GDM1 (cell line): ENCODE measurements around the gene PHEX.
"Not testable (repeated sequence)": the region's sequence is repeated elsewhere in the genome, so short reads cannot be mapped to it uniquely, and the experiment has no call there.

ENCODE experiments used
- DNase-seq: peaks from one replicate; lab custom pipeline; 2025; lab: John Stamatoyannopoulos, UW

Gene PHEX

GRCh38 chrX:22246620-22247019 lies 214.5 kb downstream of the PHEX start:
- DNase-seq = no peak

GRCh38 chrX:22247169-22247568 lies 215.0 kb downstream of the PHEX start:
- DNase-seq = no peak

GRCh38 chrX:22248401-22248800 lies 216.3 kb downstream of the PHEX start:
- no peak for DNase-seq

- DNase-seq = no peak
Measured at GRCh38 chrX:22249371-22249770, 217.2 kb downstream of the PHEX start.

- no peak for DNase-seq
Measured at GRCh38 chrX:22268706-22269105, 236.6 kb downstream of the PHEX start.

- no peak for DNase-seq
Measured at GRCh38 chrX:22272613-22273012, 240.5 kb downstream of the PHEX start, which contains the start of gene CBLL2. CBLL2 (plus strand) TSS chrX:22272913; CDS start chrX:22272992, 79 bp downstream.

GRCh38 chrX:22273714-22274317 lies 241.7 kb downstream of the PHEX start:
- DNase-seq = no peak

- DNase-seq = no peak
Measured at GRCh38 chrX:22276781-22277180, 244.7 kb downstream of the PHEX start.

GRCh38 chrX:22278375-22278774 lies 246.2 kb downstream of the PHEX start:
- no peak for DNase-seq

- not testable (repeated sequence) for DNase-seq
Measured at GRCh38 chrX:22289209-22289608, 257.1 kb downstream of the PHEX start.

GRCh38 chrX:22296871-22297270 lies 264.7 kb downstream of the PHEX start:
- DNase-seq = no peak

GRCh38 chrX:22300130-22300529 lies 268.0 kb downstream of the PHEX start:
- DNase-seq = no peak
